Measurements from ENCODE around the gene AMIGO3.

DNA sequence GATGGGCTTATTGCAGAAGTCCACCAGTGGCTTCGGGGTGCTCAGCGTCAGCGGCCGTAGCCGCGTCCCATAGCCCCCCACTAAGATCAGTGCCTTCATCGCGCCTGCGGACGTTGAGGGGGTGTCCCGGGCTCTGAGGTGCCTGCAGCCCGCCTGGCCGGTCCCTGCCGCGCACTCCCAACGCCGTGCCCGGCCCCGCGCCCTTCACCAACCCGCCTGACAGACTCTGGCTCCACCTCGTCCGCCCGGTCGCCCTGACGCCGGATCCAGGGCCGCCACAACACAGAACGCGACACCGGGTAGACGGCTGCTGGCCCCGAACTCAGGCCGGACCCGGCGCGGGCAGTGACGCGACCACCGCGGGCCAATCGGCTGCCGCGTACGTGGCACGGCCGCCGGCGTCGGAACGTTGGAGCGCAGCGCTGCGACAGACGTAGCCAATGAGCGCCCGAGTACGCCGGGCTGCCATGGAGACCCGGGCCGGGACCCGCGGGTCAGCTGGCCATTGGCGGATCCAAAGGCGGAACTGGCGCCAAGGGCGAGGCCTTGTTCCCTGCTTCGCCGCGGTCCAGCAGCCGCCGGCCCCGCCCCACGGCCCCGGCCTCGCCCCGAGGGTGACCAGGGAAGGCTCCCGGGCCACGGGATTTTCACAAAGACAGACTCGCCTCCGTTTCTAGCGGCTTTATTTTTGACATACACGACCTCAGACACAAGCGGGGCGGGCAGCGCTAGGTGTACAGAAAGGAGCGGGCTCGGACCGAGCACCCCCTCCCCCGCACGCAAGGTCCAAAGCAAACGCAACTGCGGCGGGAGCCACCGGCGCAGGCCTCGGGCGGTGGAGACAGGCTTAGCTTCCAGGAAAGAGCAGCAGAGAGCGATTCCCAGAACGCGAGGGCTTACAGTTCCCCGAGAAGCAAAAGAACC is 4.4 kb upstream of the AMIGO3 start, which contains the start of gene GMPPB:
- TF ChIP-seq, protein P1, sequence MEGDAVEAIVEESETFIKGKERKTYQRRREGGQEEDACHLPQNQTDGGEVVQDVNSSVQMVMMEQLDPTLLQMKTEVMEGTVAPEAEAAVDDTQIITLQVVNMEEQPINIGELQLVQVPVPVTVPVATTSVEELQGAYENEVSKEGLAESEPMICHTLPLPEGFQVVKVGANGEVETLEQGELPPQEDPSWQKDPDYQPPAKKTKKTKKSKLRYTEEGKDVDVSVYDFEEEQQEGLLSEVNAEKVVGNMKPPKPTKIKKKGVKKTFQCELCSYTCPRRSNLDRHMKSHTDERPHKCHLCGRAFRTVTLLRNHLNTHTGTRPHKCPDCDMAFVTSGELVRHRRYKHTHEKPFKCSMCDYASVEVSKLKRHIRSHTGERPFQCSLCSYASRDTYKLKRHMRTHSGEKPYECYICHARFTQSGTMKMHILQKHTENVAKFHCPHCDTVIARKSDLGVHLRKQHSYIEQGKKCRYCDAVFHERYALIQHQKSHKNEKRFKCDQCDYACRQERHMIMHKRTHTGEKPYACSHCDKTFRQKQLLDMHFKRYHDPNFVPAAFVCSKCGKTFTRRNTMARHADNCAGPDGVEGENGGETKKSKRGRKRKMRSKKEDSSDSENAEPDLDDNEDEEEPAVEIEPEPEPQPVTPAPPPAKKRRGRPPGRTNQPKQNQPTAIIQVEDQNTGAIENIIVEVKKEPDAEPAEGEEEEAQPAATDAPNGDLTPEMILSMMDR (IDR thresholded peaks at IDR 0.05; ENCODE audit: low read depth, low read length, missing input control): no peak
- TF ChIP-seq, protein P2, sequence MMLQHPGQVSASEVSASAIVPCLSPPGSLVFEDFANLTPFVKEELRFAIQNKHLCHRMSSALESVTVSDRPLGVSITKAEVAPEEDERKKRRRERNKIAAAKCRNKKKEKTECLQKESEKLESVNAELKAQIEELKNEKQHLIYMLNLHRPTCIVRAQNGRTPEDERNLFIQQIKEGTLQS (IDR thresholded peaks at IDR 0.05): no peak
- TF ChIP-seq, protein P3, sequence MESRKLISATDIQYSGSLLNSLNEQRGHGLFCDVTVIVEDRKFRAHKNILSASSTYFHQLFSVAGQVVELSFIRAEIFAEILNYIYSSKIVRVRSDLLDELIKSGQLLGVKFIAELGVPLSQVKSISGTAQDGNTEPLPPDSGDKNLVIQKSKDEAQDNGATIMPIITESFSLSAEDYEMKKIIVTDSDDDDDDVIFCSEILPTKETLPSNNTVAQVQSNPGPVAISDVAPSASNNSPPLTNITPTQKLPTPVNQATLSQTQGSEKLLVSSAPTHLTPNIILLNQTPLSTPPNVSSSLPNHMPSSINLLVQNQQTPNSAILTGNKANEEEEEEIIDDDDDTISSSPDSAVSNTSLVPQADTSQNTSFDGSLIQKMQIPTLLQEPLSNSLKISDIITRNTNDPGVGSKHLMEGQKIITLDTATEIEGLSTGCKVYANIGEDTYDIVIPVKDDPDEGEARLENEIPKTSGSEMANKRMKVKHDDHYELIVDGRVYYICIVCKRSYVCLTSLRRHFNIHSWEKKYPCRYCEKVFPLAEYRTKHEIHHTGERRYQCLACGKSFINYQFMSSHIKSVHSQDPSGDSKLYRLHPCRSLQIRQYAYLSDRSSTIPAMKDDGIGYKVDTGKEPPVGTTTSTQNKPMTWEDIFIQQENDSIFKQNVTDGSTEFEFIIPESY (IDR thresholded peaks at IDR 0.05): no peak
- TF ChIP-seq FOXA1 (IDR thresholded peaks at IDR 0.05) (no peak), EGR1 (IDR thresholded peaks at IDR 0.05; ENCODE audit: low read depth in 2 of 2) (no peak), TAF1 (conservative IDR thresholded peaks at IDR 0.05) (no peak), GABPA (IDR thresholded peaks at IDR 0.05 in 1 of 2, conservative IDR thresholded peaks at IDR 0.05 in 1 of 2) (peak in 1 of 2 donors; percentile 32), RAD21 (IDR thresholded peaks at IDR 0.05) (peak in 1 of 2 donors; percentile 9), YY1 (IDR thresholded peaks at IDR 0.05) (peak; percentile 41), JUND (IDR thresholded peaks at IDR 0.05) (no peak), SP1 (IDR thresholded peaks at IDR 0.05) (peak; percentile 59)
- TF ChIP-seq, protein P4, sequence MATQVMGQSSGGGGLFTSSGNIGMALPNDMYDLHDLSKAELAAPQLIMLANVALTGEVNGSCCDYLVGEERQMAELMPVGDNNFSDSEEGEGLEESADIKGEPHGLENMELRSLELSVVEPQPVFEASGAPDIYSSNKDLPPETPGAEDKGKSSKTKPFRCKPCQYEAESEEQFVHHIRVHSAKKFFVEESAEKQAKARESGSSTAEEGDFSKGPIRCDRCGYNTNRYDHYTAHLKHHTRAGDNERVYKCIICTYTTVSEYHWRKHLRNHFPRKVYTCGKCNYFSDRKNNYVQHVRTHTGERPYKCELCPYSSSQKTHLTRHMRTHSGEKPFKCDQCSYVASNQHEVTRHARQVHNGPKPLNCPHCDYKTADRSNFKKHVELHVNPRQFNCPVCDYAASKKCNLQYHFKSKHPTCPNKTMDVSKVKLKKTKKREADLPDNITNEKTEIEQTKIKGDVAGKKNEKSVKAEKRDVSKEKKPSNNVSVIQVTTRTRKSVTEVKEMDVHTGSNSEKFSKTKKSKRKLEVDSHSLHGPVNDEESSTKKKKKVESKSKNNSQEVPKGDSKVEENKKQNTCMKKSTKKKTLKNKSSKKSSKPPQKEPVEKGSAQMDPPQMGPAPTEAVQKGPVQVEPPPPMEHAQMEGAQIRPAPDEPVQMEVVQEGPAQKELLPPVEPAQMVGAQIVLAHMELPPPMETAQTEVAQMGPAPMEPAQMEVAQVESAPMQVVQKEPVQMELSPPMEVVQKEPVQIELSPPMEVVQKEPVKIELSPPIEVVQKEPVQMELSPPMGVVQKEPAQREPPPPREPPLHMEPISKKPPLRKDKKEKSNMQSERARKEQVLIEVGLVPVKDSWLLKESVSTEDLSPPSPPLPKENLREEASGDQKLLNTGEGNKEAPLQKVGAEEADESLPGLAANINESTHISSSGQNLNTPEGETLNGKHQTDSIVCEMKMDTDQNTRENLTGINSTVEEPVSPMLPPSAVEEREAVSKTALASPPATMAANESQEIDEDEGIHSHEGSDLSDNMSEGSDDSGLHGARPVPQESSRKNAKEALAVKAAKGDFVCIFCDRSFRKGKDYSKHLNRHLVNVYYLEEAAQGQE (IDR thresholded peaks at IDR 0.05): peak; percentile 75
